Effector memory CD8-positive, alpha-beta T cell (primary cell): ENCODE results near the gene SCRN1.
"Not testable (repeated sequence)": the region's sequence is repeated elsewhere in the genome, so short reads cannot be mapped to it uniquely, and the experiment has no call there.

Experiments used
- ATAC-seq: fragments of 150-1000 bp; cut with Tn5 transposase; replicated peaks from 2 replicates; pipeline ENCODE4 v1.10.0; 2021; ENCODE audit warnings: mild to moderate bottlenecking, moderate library complexity
- DNase-seq, 3 experiments: peaks; one replicate each; pipeline ENCODE4 v3.0.0; 2021
- H3K27ac Mint-ChIP-seq, 2 donors: one replicate each; pipeline ENCODE4 v1.8.0; 2022; ENCODE audit warnings: mild to moderate bottlenecking in 2 of 2, mixed read lengths in 2 of 2, moderate library complexity in 2 of 2
- H3K27me3 Mint-ChIP-seq, 2 donors: one replicate each; pipeline ENCODE4 v1.8.0; 2022; ENCODE audit warnings: mixed read lengths in 2 of 2
- H3K36me3 Mint-ChIP-seq: one replicate; pipeline ENCODE4 v1.8.0; 2022; ENCODE audit warnings: mild to moderate bottlenecking, moderate library complexity, mixed read lengths; ENCODE audit not compliant: insufficient read depth
- H3K4me1 Mint-ChIP-seq, 2 donors: one replicate each; pipeline ENCODE4 v1.8.0; 2022; ENCODE audit warnings: low read depth in 2 of 2, mixed read lengths in 2 of 2
- H3K4me3 Mint-ChIP-seq, 2 donors: one replicate each; pipeline ENCODE4 v1.8.0; 2022; ENCODE audit warnings: mild to moderate bottlenecking in 2 of 2, mixed read lengths in 2 of 2, moderate library complexity in 2 of 2
- H3K9me3 Mint-ChIP-seq, 2 donors: one replicate each; pipeline ENCODE4 v1.8.0; 2022; ENCODE audit warnings: mixed read lengths in 2 of 2

The SCRN1 gene

GRCh38 chr7:29898301-29898700 lies 91.3 kb downstream of the SCRN1 start:
- no peak overlapping the region for H3K4me3 Mint-ChIP-seq
- no peak for DNase-seq
- H3K36me3 Mint-ChIP-seq = no peaks in the 10 kb centered on the region
- H3K27me3 Mint-ChIP-seq = peaks cover 40 to 45% of the 10 kb centered on the region in 2 donors
- H3K27ac Mint-ChIP-seq = no peak overlapping the region
- no peaks in the 10 kb centered on the region for H3K9me3 Mint-ChIP-seq
- H3K4me1 Mint-ChIP-seq = no peaks in the 10 kb centered on the region
- no peak for ATAC-seq

- Mint-ChIP-seq H3K27me3 (peaks cover 40 to 42% of the 10 kb centered on the region in 2 donors), H3K27ac (no peak overlapping the region), H3K36me3 (no peaks in the 10 kb centered on the region), H3K4me1 (no peaks in the 10 kb centered on the region), H3K9me3 (no peaks in the 10 kb centered on the region), H3K4me3 (no peak overlapping the region)
- ATAC-seq = no peak
- DNase-seq = no peak
Measured at GRCh38 chr7:29896685-29897411, 92.8 kb downstream of the SCRN1 start.

GRCh38 chr7:29895559-29895958 lies 94.0 kb downstream of the SCRN1 start:
- no peak overlapping the region for H3K27ac Mint-ChIP-seq
- H3K9me3 Mint-ChIP-seq = no peaks in the 10 kb centered on the region
- no peaks in the 10 kb centered on the region for H3K4me1 Mint-ChIP-seq
- DNase-seq (no peak), ATAC-seq (no peak)
- H3K27me3 Mint-ChIP-seq = peaks cover 34 to 37% of the 10 kb centered on the region in 2 donors
- no peak overlapping the region for H3K4me3 Mint-ChIP-seq
- H3K36me3 Mint-ChIP-seq = peaks cover under 1% of the 10 kb centered on the region

GRCh38 chr7:29894256-29894655 lies 95.3 kb downstream of the SCRN1 start:
- Mint-ChIP-seq H3K27ac (no peak overlapping the region), H3K9me3 (no peaks in the 10 kb centered on the region), H3K4me3 (no peak overlapping the region), H3K27me3 (peaks cover 29 to 43% of the 10 kb centered on the region in 2 donors), H3K36me3 (peaks cover 2% of the 10 kb centered on the region), H3K4me1 (no peaks in the 10 kb centered on the region)
- ATAC-seq (no peak), DNase-seq (no peak)

GRCh38 chr7:29893351-29893965 lies 96.1 kb downstream of the SCRN1 start:
- H3K4me3 Mint-ChIP-seq = no peak overlapping the region
- ATAC-seq = no peak
- peaks cover 21 to 36% of the 10 kb centered on the region in 2 donors for H3K27me3 Mint-ChIP-seq
- peaks cover 2% of the 10 kb centered on the region for H3K36me3 Mint-ChIP-seq
- H3K27ac Mint-ChIP-seq = no peak overlapping the region
- DNase-seq = no peak
- H3K4me1 Mint-ChIP-seq = no peaks in the 10 kb centered on the region
- no peaks in the 10 kb centered on the region for H3K9me3 Mint-ChIP-seq

GRCh38 chr7:29892231-29892630 lies 97.4 kb downstream of the SCRN1 start:
- Mint-ChIP-seq H3K4me3 (no peak overlapping the region), H3K27me3 (peaks cover 15 to 28% of the 10 kb centered on the region in 2 donors), H3K4me1 (no peaks in the 10 kb centered on the region), H3K36me3 (peaks cover 2% of the 10 kb centered on the region), H3K27ac (no peak overlapping the region), H3K9me3 (no peaks in the 10 kb centered on the region)
- DNase-seq = no peak
- ATAC-seq = no peak

- DNase-seq (no peak), ATAC-seq (no peak)
- H3K27ac Mint-ChIP-seq = no peak overlapping the region
- peaks cover 19 to 24% of the 10 kb centered on the region in 2 donors for H3K27me3 Mint-ChIP-seq
- H3K9me3 Mint-ChIP-seq = no peaks in the 10 kb centered on the region
- peaks cover 2% of the 10 kb centered on the region for H3K36me3 Mint-ChIP-seq
- no peak overlapping the region for H3K4me3 Mint-ChIP-seq
- H3K4me1 Mint-ChIP-seq = no peaks in the 10 kb centered on the region
Measured at GRCh38 chr7:29891766-29892165, 97.8 kb downstream of the SCRN1 start.

GRCh38 chr7:29890786-29891185 lies 98.8 kb downstream of the SCRN1 start:
- H3K27me3 Mint-ChIP-seq = peaks cover 16 to 18% of the 10 kb centered on the region in 2 donors
- not testable (repeated sequence) for ATAC-seq, H3K4me3 Mint-ChIP-seq, DNase-seq, H3K4me1 Mint-ChIP-seq, H3K27ac Mint-ChIP-seq, H3K9me3 Mint-ChIP-seq, H3K36me3 Mint-ChIP-seq

- H3K27ac Mint-ChIP-seq = no peak overlapping the region
- H3K36me3 Mint-ChIP-seq = peaks cover 2% of the 10 kb centered on the region
- no peaks in the 10 kb centered on the region for H3K4me1 Mint-ChIP-seq
- no peak overlapping the region for H3K4me3 Mint-ChIP-seq
- H3K9me3 Mint-ChIP-seq = no peaks in the 10 kb centered on the region
- H3K27me3 Mint-ChIP-seq = peaks cover 15% of the 10 kb centered on the region in 2 donors
- DNase-seq = no peak
- no peak for ATAC-seq
Measured at GRCh38 chr7:29890251-29890650, 99.3 kb downstream of the SCRN1 start.

GRCh38 chr7:29889288-29889687 lies 100.3 kb downstream of the SCRN1 start:
- H3K27ac Mint-ChIP-seq = no peak overlapping the region
- peaks cover 2% of the 10 kb centered on the region for H3K36me3 Mint-ChIP-seq
- ATAC-seq = no peak
- H3K27me3 Mint-ChIP-seq = peaks cover 19 to 22% of the 10 kb centered on the region in 2 donors
- no peak overlapping the region for H3K4me3 Mint-ChIP-seq
- DNase-seq = no peak
- no peaks in the 10 kb centered on the region for H3K4me1 Mint-ChIP-seq
- no peaks in the 10 kb centered on the region for H3K9me3 Mint-ChIP-seq

- H3K9me3 Mint-ChIP-seq = no peaks in the 10 kb centered on the region
- DNase-seq (no peak), ATAC-seq (no peak)
- H3K4me3 Mint-ChIP-seq = no peak overlapping the region
- H3K4me1 Mint-ChIP-seq = peaks cover 0 to 5% of the 10 kb centered on the region in 2 donors
- H3K27ac Mint-ChIP-seq = no peak overlapping the region
- H3K27me3 Mint-ChIP-seq = peaks cover 24 to 29% of the 10 kb centered on the region in 2 donors
- H3K36me3 Mint-ChIP-seq = peaks cover 2% of the 10 kb centered on the region
Measured at GRCh38 chr7:29888006-29888405, 101.6 kb downstream of the SCRN1 start.

- Mint-ChIP-seq H3K27me3 (peaks cover 29 to 35% of the 10 kb centered on the region in 2 donors), H3K4me3 (no peak overlapping the region), H3K9me3 (no peaks in the 10 kb centered on the region), H3K4me1 (peaks cover 2 to 5% of the 10 kb centered on the region in 2 donors), H3K27ac (no peak overlapping the region), H3K36me3 (peaks cover 2% of the 10 kb centered on the region)
- no peak for ATAC-seq
- no peak for DNase-seq
Measured at GRCh38 chr7:29886827-29887226, 102.8 kb downstream of the SCRN1 start.

GRCh38 chr7:29885626-29886025 lies 104.0 kb downstream of the SCRN1 start:
- no peaks in the 10 kb centered on the region for H3K9me3 Mint-ChIP-seq
- peaks cover 30 to 44% of the 10 kb centered on the region in 2 donors for H3K27me3 Mint-ChIP-seq
- DNase-seq (no peak), ATAC-seq (no peak)
- no peak overlapping the region for H3K4me3 Mint-ChIP-seq
- peaks cover 4 to 5% of the 10 kb centered on the region in 2 donors for H3K4me1 Mint-ChIP-seq
- no peak overlapping the region for H3K27ac Mint-ChIP-seq
- peaks cover 2% of the 10 kb centered on the region for H3K36me3 Mint-ChIP-seq
